Esophagus squamous epithelium (tissue), 5 donors: ENCODE data around the gene LGMN. TPM values are rescaled to one million over a fixed set of nuclear protein-coding genes. Genes with fewer than 3 reads are reported as not detected.

Experiments
- DNase-seq: peaks from one replicate; lab custom pipeline; 2025; lab: John Stamatoyannopoulos, UW
- H3K27ac ChIP-seq, 4 donors: fragments of 200-600 bp; sonication (generic); one replicate each; pipeline ENCODE4 v1.5.1; 2016 to 2019; ENCODE audit warnings: mild to moderate bottlenecking in 1 of 4
- H3K27me3 ChIP-seq, 4 donors: fragments of 200-600 bp; sonication (generic); 1 replicate in 3 of 4; 2 replicates in 1 of 4; pipeline versions ENCODE4 v1.5.1 to v1.6.0; 2017 to 2021; ENCODE audit warnings: antibody characterized with exemption in 1 of 4
- H3K36me3 ChIP-seq, 3 donors: fragments of 200-600 bp; sonication (generic); one replicate each; pipeline ENCODE4 v1.5.1; 2016 to 2019
- H3K4me1 ChIP-seq, 3 donors: fragments of 200-600 bp; sonication (generic); one replicate each; pipeline ENCODE4 v1.5.1; 2017 to 2019
- H3K4me3 ChIP-seq, 4 donors: fragments of 200-600 bp; sonication (generic); 1 replicate in 3 of 4; 2 replicates in 1 of 4; pipeline ENCODE4 v1.5.1; 2016 to 2019; ENCODE audit warnings: mild to moderate bottlenecking in 2 of 4, moderate library complexity in 1 of 4
- H3K9me3 ChIP-seq, 3 donors: fragments of 200-600 bp; sonication (generic); one replicate each; pipeline ENCODE4 v1.5.1; 2016 to 2019
- POLR2A ChIP-seq, 4 donors: fragments of 450-650 bp; IDR thresholded peaks; one replicate each; pipeline ENCODE4 v1.6.1; 2017; ENCODE audit warnings: antibody characterized with exemption in 4 of 4, mild to moderate bottlenecking in 4 of 4, moderate library complexity in 3 of 4
- WGBS, 2 donors: methylation state at CpG; one replicate each; pipeline ENCODE4 v1.1.5; 2018; 5-methylcytosine and 5-hydroxymethylcytosine counted together
- intact Hi-C: fragments of 100-400 bp; cut with DNase I; formaldehyde crosslinking; loops from one replicate; pipeline ENCODE4 v1.15.0; 2022
- total RNA-seq, 4 donors: library from RNA; depleted of rRNA; stranded (reverse); fragments of >200 nt; gene quantifications; one replicate each; pipeline ENCODE4 v1.1.0, GENCODE V29; 2016
- TF ChIP-seq, protein P1 (sequence below), 6 experiments: fragments of 450-650 bp in 4 of 6; fragments of 200-600 bp in 2 of 6; sonication (generic) in 2 of 6; IDR thresholded peaks; one replicate each; pipeline ENCODE4 v1.5.1; 2016 to 2019; ENCODE audit warnings: antibody characterized with exemption in 6 of 6, mild to moderate bottlenecking in 4 of 6, moderate library complexity in 4 of 6
- donor health status: DM: yes; HTN: yes; CAD: no.

The LGMN gene
- total RNA-seq, 4 donors from 2014 or later = 42.6 to 107 (median 70.8) TPM

DNA sequence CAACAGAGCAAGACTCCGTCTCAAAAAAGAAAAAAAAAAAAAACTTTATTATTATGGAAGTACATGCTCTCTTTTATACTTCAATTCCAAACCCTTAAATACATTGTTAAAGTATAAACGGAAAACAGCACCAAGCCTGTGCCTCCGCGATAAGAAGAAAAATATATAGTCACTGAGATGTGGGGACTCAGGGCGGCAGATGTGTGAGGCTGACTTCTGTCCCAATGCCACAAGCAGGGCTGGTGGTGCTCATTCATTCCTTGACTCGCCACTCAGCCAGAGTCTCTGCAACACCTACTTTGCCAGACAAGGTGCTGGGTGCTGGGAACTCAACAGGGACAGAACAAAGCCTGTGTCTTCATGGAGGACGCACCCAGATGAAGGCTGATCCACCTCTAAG lies 13.8 kb downstream of the LGMN start:
- no peak for TF ChIP-seq POLR2A (IDR thresholded peaks at IDR 0.05)
- TF ChIP-seq, protein P1, sequence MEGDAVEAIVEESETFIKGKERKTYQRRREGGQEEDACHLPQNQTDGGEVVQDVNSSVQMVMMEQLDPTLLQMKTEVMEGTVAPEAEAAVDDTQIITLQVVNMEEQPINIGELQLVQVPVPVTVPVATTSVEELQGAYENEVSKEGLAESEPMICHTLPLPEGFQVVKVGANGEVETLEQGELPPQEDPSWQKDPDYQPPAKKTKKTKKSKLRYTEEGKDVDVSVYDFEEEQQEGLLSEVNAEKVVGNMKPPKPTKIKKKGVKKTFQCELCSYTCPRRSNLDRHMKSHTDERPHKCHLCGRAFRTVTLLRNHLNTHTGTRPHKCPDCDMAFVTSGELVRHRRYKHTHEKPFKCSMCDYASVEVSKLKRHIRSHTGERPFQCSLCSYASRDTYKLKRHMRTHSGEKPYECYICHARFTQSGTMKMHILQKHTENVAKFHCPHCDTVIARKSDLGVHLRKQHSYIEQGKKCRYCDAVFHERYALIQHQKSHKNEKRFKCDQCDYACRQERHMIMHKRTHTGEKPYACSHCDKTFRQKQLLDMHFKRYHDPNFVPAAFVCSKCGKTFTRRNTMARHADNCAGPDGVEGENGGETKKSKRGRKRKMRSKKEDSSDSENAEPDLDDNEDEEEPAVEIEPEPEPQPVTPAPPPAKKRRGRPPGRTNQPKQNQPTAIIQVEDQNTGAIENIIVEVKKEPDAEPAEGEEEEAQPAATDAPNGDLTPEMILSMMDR (IDR thresholded peaks at IDR 0.05) = no peak
- DNase-seq = no peak
- Histone ChIP-seq H3K27ac (no peak overlapping the region), H3K4me1 (peaks cover 0 to 23% (median 0%) of the 10 kb centered on the region in 3 donors), H3K4me3 (no peak overlapping the region), H3K27me3 (no peaks in the 10 kb centered on the region), H3K36me3 (peaks cover 0 to 32% (median 6%) of the 10 kb centered on the region in 3 donors), H3K9me3 (no peaks in the 10 kb centered on the region)
- intact Hi-C loops = no loop called here
- WGBS, 2 donors = 88 to 96% methylated on average over 7 of the region's 7 CpGs

DNA sequence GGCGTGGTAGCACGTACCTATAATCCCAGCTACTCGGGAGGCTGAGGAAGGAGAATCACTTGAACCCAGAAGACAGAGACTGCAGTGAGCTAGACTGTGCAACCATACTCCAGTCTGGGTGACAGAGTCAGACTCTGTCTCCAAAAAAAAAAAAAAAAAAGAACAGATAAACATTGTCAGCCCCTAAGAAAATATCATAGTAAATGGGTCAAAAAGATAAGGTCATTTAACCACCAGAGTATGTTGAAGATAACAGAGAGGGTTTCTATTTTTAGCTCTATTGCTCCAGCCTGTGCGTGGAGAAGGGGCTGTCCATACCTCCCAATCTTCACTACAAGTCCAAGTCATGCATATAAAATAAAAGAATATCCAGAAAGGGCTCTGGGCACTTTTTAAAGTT lies 15.4 kb downstream of the LGMN start:
- H3K27ac ChIP-seq = peak overlapping the region in 1 of 4 donors; percentile 17
- no peak for TF ChIP-seq POLR2A (IDR thresholded peaks at IDR 0.05)
- TF ChIP-seq, protein P1 (IDR thresholded peaks at IDR 0.05) = no peak
- WGBS, 2 donors = 82 to 84% methylated on average over 4 of the region's 4 CpGs
- DNase-seq = no peak
- no peak overlapping the region for H3K4me3 ChIP-seq
- H3K27me3 ChIP-seq = no peaks in the 10 kb centered on the region
- intact Hi-C loops = no loop called here
- peaks cover 0 to 38% (median 0%) of the 10 kb centered on the region in 3 donors for H3K4me1 ChIP-seq
- peaks cover 0 to 33% (median 6%) of the 10 kb centered on the region in 3 donors for H3K36me3 ChIP-seq
- H3K9me3 ChIP-seq = no peaks in the 10 kb centered on the region

DNA sequence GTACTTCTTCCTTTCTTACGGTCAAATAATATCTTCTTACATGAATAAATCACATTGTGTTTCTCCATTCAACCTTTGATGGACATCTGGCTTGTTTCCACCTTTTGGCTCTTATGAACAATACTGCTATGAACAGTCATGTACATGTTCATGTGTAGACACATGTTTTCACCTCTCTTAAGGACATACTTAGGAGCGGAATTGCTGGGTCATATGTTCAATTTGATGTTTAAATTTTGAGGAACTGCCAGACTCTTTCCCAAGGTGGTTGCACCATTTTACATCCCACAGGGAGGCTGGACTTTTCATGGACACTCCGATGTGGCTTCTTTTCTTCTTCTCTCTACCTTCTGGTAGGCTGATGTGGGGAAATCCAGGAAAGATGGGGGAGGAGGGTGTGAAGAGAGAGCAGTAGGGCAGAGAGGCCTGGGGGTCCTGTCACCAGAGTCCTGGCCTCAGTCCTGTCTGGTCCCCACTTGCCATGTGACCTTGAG lies 16.8 kb downstream of the LGMN start:
- Histone ChIP-seq H3K9me3 (no peaks in the 10 kb centered on the region), H3K27me3 (no peaks in the 10 kb centered on the region), H3K36me3 (peaks cover 0 to 33% (median 6%) of the 10 kb centered on the region in 3 donors), H3K4me1 (peaks cover 0 to 32% (median under 1%) of the 10 kb centered on the region in 3 donors), H3K27ac (no peak overlapping the region), H3K4me3 (no peak overlapping the region)
- DNase-seq = no peak
- intact Hi-C loops = no loop called here
- TF ChIP-seq POLR2A (IDR thresholded peaks at IDR 0.05) = no peak
- TF ChIP-seq, protein P1 (IDR thresholded peaks at IDR 0.05) = no peak
- WGBS, 2 donors = 81 to 91% methylated on average over 2 to 3 of the region's 3 CpGs

DNA sequence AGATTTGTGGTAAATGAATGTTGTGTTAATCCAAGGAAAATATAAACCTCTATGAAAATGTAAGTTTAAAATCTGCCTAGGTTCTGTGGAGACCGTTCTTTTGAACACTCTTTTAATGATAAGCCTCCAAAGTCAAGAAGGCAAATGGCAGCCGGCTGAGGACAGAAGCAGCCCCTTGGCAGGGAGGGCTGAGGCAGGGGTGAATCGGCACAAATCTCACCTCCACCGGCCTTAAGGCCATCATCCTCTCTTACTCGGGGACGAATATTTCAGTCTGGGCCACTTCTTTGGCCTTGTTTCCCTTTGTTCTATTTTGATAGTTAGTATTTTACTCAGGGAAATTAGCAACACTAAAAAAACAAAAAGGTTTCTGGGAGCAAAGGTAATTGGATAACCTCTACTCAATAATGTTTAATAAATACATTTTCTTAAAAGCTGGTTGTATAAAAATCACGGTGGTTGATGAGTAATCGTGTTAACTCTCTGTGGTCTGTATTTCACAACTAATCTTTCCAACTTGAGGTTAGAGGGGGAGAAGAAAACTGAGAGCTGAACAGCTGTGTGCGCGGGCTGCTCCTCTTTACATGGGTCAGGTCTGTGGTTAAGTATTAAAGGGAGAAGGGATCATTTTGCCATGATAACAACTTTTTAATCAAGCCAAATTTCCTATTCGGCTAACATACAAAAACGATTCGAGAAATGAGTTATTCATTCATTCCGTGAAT lies 18.6 kb downstream of the LGMN start:
- Histone ChIP-seq H3K4me3 (no peak overlapping the region), H3K36me3 (peaks cover 0 to 33% (median 6%) of the 10 kb centered on the region in 3 donors), H3K9me3 (no peaks in the 10 kb centered on the region), H3K27me3 (no peaks in the 10 kb centered on the region), H3K27ac (no peak overlapping the region), H3K4me1 (peaks cover 4 to 49% (median 9%) of the 10 kb centered on the region in 3 donors)
- DNase-seq = no peak
- WGBS, 2 donors = 68 to 71% methylated on average over 14 of the region's 14 CpGs
- TF ChIP-seq, protein P1 (IDR thresholded peaks at IDR 0.05) = no peak
- TF ChIP-seq POLR2A (IDR thresholded peaks at IDR 0.05) = no peak
- intact Hi-C loops = no loop called here

DNA sequence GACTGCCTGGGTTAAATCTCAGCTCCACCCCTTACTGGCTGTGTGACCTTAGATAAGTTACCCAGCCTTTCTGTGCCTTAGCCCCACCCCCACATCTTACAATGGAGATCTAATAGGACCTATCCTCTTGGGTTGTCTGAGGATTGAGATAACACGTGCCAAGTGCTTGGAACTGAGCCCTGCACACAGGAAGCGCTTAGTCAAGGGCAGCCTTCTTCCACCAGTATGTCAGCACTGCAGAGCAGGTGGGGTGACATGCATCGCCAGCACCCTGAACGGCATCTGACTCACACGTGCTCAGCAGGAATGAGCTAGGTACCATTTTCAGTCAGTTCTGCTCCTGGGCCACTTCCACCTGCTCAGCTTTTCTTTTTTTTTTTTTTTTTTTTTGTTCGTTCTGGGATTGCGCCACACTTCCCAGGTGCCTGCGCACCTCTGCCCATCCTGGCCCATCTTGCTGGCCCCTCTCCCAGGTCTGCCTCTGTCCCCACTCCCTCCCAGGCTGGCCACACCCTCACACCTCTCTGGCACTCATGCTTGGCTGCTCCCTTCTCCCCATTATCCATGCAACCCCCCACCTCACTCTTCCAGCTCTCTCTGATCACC lies 19.6 kb downstream of the LGMN start:
- TF ChIP-seq, protein P1 (IDR thresholded peaks at IDR 0.05) = no peak
- H3K27ac ChIP-seq = no peak overlapping the region
- H3K27me3 ChIP-seq = no peaks in the 10 kb centered on the region
- H3K9me3 ChIP-seq = no peaks in the 10 kb centered on the region
- 38 to 67% methylated on average over 7 to 8 of the region's 8 CpGs for WGBS, 2 donors
- intact Hi-C loops = no loop called here
- H3K4me1 ChIP-seq = peaks cover 4 to 50% (median 9%) of the 10 kb centered on the region in 3 donors
- DNase-seq = no peak
- H3K4me3 ChIP-seq = no peak overlapping the region
- peaks cover 0 to 33% (median 6%) of the 10 kb centered on the region in 3 donors for H3K36me3 ChIP-seq
